Neutrophil (primary cell): ENCODE data around the gene TUBB2B.

Experiments used
- H3K27ac ChIP-seq: fragments of 200-600 bp; sonication (generic); 2 replicates; pipeline ENCODE4 v1.5.1; 2016; ENCODE audit warnings: mild to moderate bottlenecking, moderate library complexity
- H3K27me3 ChIP-seq: fragments of 200-600 bp; sonication (generic); 2 replicates; pipeline ENCODE4 v1.6.0; 2016; ENCODE audit warnings: mild to moderate bottlenecking
- H3K36me3 ChIP-seq: fragments of 200-600 bp; sonication (generic); 2 replicates; pipeline ENCODE4 v1.5.1; 2017
- H3K4me1 ChIP-seq, 2 experiments: fragments of 200-600 bp in 1 of 2; sonication (generic) in 1 of 2; 1 replicate in 1 of 2; 2 replicates in 1 of 2; pipeline versions ENCODE4 v1.5.1 to v1.6.1; 2013 to 2016; ENCODE audit warnings: low read depth in 1 of 2, low read length in 1 of 2, mild to moderate bottlenecking in 1 of 2, moderate library complexity in 1 of 2; ENCODE audit not compliant: control insufficient read depth in 1 of 2, insufficient read depth in 1 of 2
- H3K4me3 ChIP-seq, 2 experiments: fragments of 200-600 bp in 1 of 2; sonication (generic) in 1 of 2; 1 replicate in 1 of 2; 2 replicates in 1 of 2; pipeline ENCODE4 v1.5.1; 2013 to 2016; ENCODE audit warnings: low read depth in 1 of 2, low read length in 1 of 2, mild to moderate bottlenecking in 1 of 2, moderate library complexity in 1 of 2
- H3K9me3 ChIP-seq: fragments of 200-600 bp; sonication (generic); 2 replicates; pipeline ENCODE4 v1.5.1; 2016
- TF ChIP-seq, protein P1 (sequence below): fragments of 200-600 bp; sonication (generic); IDR thresholded peaks from 2 replicates; pipeline ENCODE4 v1.5.1; 2016; ENCODE audit warnings: antibody characterized with exemption

TUBB2B gene

DNA sequence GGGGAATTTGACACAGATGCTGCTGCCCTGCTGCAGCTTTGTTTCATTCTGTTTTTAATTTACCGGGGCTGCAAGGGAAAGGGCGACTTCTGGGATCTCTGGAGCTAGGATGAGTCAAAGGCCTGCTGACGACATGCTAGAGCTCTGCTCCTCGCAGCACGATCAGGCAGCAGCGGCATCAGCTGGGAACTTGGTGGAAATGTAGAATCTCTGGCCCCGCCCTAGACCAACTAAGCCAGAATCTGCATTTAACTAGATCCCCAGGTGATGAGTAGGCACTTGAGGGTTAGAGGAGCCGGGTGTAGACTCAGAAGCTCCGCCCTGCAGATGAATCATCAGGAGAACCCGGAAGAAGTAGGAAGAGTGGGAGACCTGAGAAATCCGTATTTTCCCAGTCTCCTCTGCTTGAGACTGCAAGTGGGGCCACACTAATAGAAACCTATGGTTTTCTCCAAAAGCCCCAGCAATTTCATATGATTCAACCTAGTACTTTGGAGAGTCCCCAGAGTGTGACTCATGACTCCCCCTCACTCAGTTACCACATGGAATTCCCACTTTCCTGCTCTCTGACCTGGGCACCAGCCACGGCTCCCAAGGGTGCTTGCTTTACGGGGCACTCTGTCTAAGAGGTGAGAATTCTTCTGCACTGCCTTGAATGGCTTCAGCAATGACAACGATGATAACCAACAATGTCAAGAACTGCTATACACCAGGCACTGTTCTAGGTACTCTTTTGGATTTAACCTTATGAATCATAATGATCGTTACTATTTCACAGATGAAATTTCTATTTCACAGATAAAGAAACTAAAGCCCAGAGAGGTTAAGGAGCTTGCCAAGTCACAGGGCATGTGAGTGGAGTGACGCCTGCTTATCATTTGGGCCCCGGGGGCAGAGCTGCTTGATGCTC is 18.1 kb downstream of the TUBB2B start:
- H3K9me3 ChIP-seq = no peaks in the 10 kb centered on the region
- TF ChIP-seq, protein P1, sequence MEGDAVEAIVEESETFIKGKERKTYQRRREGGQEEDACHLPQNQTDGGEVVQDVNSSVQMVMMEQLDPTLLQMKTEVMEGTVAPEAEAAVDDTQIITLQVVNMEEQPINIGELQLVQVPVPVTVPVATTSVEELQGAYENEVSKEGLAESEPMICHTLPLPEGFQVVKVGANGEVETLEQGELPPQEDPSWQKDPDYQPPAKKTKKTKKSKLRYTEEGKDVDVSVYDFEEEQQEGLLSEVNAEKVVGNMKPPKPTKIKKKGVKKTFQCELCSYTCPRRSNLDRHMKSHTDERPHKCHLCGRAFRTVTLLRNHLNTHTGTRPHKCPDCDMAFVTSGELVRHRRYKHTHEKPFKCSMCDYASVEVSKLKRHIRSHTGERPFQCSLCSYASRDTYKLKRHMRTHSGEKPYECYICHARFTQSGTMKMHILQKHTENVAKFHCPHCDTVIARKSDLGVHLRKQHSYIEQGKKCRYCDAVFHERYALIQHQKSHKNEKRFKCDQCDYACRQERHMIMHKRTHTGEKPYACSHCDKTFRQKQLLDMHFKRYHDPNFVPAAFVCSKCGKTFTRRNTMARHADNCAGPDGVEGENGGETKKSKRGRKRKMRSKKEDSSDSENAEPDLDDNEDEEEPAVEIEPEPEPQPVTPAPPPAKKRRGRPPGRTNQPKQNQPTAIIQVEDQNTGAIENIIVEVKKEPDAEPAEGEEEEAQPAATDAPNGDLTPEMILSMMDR = no peak
- no peak overlapping the region for H3K4me3 ChIP-seq
- no peak overlapping the region for H3K27ac ChIP-seq
- H3K27me3 ChIP-seq = peaks cover 76% of the 10 kb centered on the region
- no peaks in the 10 kb centered on the region for H3K36me3 ChIP-seq
- no peaks in the 10 kb centered on the region for H3K4me1 ChIP-seq

DNA sequence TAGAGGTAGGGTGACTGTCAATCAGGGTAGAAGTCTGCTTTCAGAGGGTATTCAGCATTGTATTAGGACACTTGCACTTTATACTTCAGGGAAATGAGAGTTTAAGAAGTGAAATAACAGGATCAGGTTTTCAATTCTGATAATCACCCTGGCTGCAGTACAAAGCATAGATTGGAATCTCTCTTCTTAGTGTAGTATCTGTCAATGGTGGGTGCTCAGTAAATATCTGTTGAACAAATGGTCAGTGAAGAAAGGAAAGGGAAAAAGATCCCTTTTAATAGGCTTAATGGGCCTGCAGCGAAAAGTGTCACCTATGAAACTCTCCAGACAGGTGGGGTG is 18.7 kb downstream of the TUBB2B start:
- Histone ChIP-seq H3K9me3 (no peaks in the 10 kb centered on the region), H3K27me3 (peaks cover 76% of the 10 kb centered on the region), H3K4me3 (no peak overlapping the region), H3K4me1 (no peaks in the 10 kb centered on the region), H3K36me3 (no peaks in the 10 kb centered on the region), H3K27ac (no peak overlapping the region)
- TF ChIP-seq, protein P1 = no peak

DNA sequence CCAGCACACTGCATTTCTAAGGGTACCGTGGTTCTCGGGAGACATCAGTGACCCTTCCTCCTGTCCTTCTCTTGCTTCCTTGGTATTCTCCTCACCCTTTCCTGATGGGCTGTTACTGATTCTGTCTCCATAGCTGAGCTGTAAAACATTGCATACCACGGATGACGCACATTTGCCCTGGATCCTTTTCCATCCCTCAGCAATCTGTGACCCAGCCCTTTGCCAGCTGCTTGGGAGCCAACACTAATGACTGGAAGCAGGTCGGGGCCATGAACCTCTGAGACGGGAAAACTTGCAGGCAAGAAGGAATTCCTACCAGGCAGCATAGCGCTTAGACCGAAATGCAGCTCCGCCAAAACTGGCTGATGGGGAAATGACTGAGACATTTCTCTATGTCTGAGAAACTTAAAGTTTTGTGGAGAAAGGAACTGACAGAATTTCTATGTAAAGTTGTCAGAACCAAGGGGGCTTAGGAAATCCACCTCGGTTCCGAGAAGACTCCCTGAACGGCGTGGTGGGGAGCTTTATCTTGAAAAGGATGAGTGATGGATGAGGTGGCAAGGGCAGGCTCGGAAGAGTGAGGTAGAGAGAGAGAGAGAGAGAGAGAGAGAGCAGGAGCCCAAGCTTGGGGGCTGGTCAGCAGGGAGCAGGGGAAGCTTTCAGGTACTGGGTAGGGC is 19.2 kb downstream of the TUBB2B start:
- H3K27me3 ChIP-seq = peaks cover 74% of the 10 kb centered on the region
- H3K27ac ChIP-seq = no peak overlapping the region
- H3K4me1 ChIP-seq = no peaks in the 10 kb centered on the region
- no peaks in the 10 kb centered on the region for H3K9me3 ChIP-seq
- no peaks in the 10 kb centered on the region for H3K36me3 ChIP-seq
- TF ChIP-seq, protein P1 = no peak
- H3K4me3 ChIP-seq = no peak overlapping the region

DNA sequence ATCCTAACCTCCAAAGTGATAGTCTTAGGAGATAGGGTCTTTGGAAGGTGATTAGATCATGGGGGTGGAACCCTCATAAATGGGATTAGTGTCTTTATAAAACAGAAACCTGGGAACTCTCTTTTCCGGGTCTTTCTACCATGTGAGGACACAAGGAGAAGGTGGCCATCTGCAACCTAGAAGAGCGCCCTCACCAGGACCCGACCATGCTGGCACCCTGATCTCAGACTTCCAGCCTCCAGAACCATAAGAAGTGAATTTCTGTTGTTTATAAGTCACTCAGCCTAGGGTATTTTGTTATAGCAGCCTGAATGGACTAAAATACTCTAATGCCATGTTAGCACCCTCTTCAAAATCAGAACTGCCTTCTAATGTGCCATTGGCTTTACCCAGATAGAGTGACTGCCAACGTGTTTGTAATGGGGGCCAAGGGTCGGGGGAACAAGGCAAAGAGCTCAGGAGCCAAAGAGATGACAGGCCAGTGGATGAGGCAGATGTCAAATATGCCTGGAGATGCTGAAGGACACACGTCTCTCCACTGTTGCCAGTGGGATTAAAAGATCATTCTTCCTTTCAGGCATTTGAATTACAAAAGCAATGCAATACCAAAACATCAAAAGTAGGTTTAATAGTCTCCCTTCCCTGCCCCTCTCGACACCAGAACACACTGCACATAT is 21.0 kb downstream of the TUBB2B start:
- H3K36me3 ChIP-seq = no peaks in the 10 kb centered on the region
- no peaks in the 10 kb centered on the region for H3K4me1 ChIP-seq
- no peak overlapping the region for H3K4me3 ChIP-seq
- peaks cover 68% of the 10 kb centered on the region for H3K27me3 ChIP-seq
- TF ChIP-seq, protein P1 = no peak
- no peak overlapping the region for H3K27ac ChIP-seq
- no peaks in the 10 kb centered on the region for H3K9me3 ChIP-seq

DNA sequence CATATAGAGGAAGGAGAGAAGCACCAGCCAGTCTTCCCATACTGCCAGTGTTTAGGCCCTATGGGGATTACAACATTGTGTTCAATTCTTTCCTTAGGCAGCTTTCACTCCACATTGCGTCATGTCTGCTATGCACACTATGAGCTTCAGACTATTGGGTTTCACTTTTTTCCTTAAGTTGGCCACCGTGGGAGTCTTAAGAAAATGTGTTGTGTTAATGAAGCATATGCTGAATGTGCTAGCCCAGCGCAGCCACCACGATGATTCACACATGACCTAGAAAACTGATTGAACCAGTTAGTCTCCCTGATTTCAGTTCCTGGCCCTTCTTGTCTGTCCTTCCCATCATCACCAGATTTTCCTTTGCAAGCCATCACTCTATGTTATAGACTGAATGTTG is 21.5 kb downstream of the TUBB2B start:
- TF ChIP-seq, protein P1 = no peak
- no peaks in the 10 kb centered on the region for H3K9me3 ChIP-seq
- no peaks in the 10 kb centered on the region for H3K4me1 ChIP-seq
- H3K27me3 ChIP-seq = peaks cover 66% of the 10 kb centered on the region
- H3K4me3 ChIP-seq = no peak overlapping the region
- no peak overlapping the region for H3K27ac ChIP-seq
- H3K36me3 ChIP-seq = no peaks in the 10 kb centered on the region
